Nucleus accumbens (tissue), 56 donors: Measurements from ENCODE around the gene RRAS2.
A peak's percentile ranks its signal among the peaks of the same experiment; 100 is the strongest.

ENCODE experiments used
- DNase-seq, 56 donors: peaks; one replicate each; lab custom pipeline; 2025; lab: John Stamatoyannopoulos, UW

The RRAS2 gene

GRCh38 chr11:14237444-14237961, 121.5 kb downstream of the RRAS2 start:
- DNase-seq, result peak in 12 of 56 donors; percentile 4 to 48 (median 25)

- no peak for DNase-seq
Observed at GRCh38 chr11:14235701-14236100, 123.3 kb downstream of the RRAS2 start.

DNA sequence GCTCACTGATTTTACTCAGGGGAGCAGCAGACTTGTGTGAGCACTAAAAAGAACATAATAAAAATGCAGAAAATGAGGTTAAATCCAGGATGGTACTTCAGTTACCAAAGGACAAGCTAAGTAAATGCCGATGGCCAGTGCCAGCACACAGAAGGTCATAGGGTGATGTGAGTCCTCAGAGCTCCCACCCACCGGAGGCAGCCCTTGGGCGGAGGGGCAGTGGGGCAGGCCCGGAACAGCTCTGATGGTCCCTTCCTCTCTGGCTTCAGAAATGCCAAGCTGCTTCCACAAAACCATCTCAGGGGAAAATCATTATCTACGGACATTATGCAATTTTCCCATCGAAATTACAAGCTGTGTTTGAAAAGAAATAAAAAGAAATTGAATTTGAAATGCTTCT, 124.5 kb downstream of the RRAS2 start:
- DNase-seq, result no peak

- no peak for DNase-seq
Observed at GRCh38 chr11:14232652-14233051, 126.3 kb downstream of the RRAS2 start.

DNA sequence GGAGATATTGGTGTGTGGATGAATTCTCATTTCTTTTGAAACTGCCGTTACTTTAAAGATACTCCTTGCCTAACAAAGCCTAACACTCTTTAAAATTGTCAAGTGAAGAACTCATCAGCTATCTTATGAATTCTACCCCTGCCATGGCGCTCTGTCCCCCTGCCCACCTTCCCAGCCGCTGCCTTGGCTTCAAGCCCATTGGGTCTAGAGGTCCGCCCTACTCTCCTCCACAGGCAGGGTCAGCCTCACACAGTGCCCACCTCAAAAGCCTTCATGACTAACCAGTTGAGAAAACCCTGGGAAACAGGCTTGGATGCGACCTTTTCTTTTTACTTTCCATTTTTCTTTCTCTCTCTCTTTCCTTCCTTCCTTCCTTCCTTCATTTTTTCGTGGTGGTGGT, 128.6 kb downstream of the RRAS2 start:
- no peak for DNase-seq

DNA sequence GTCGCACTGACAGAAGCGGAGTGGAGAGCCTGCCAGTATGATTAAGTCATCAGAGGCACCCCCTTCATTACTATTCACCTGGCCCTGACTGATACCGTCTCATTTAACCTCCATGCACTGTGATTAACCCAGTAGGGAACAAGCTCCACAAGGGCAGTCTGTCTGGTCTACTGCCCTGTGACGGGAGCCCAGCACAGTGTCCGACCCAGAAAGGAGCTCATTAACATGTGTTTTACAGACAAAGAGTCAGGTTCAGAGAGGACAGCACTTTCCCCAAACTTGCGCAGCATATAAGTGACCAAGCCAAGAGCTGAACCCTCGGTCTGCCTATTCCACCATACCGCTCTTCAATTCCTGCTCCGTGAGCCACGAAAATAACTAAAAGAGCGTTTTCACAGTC, 129.5 kb downstream of the RRAS2 start:
- DNase-seq, result no peak

GRCh38 chr11:14228356-14228755, 130.6 kb downstream of the RRAS2 start:
- no peak for DNase-seq
